ENCODE data around the gene TTC33.
"Not testable (repeated sequence)": the region's sequence is repeated elsewhere in the genome, so short reads cannot be mapped to it uniquely, and the experiment has no call there.

The TTC33 gene

DNA sequence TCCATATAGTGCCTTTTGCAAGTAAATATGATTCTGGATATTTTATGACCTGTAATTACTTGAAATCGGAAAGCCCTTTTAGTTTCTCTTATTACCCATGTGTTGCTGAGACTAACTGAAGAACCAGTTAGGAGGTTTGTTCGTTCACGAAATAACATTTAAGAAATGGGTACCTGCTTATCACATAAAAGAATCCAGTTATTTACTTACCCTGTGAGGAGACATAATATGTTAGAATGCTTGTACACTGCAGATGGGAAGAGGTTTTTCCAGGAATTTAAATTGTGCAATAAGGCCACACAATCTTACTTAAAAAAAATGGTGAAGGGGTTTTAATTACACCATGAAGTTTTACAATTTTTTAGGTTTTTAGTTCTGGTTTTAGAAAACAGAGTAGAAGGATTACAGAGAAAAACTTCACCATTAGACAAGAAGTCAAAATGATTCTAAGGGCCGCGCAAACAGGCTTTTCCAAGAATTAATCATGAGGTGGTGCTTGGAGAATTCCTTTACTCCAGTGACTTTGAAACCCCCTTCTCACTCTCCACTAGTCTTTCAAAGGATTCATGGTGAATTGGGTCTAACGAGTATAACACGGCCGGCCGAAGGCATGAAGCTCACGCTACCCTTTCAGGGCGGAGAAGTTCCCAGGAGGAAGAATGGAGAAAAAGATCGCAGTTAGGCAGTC lies 77.2 kb downstream of the TTC33 start:
- DNase-seq: no peak

- DNase-seq: no peak
Measured at GRCh38 chr5:40678026-40678425, 77.7 kb downstream of the TTC33 start.

DNA sequence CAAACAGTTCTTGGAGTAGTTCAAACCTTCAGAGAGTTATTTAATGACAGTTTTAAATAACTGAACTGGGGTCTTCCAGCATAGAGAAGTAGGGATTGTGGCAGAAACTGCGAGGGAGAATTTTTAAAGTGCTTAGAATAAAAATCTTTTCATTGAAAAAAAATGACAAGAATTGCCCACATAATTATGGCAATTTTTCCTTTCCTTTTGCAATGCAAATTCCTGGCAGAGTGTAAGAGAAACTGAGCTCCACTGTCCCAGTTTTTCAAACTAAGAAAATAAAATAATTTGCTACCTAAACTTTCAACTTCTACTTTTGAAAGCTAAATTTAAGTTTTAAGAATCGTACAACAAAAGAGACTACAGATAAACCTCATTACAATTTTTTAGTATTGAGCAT lies 78.3 kb downstream of the TTC33 start:
- DNase-seq: no peak

DNA sequence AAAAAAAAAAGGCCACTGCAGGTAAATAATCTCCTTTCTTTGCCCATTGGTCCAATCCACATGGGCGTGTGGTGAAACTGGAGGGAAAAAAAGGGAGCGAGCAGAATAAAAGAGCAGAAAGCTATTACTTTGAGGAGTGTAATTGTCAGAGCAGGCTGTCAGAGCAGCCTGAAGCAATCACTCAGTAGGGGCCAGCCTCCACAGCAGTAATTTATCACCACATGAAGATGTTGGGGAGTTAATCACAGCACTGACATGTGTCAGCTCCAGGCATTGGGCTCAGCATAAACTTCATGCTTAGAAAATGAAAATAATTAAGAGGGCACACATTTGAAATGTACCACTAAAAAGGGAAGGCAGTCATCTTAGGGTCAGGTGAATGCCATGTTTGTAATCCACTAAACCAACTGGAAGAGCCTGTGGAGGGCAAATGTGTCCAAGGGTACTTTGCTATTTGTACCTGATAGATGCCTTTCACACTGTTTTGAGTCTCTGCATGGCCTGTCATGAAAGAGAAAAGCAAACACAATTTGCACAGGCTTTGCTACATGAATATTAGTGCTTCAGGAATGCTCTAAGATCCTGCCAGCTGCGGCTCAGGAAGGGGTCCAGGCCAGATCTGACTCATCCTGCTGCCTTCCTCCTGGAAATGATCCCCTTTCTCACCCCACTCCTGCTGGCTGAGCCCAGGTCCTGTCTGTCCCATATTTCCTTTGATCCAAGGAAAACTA lies 79.0 kb downstream of the TTC33 start:
- DNase-seq: peak; percentile 77

- DNase-seq: no peak
Measured at GRCh38 chr5:40675396-40676133, 80.2 kb downstream of the TTC33 start.

- no peak for DNase-seq
Measured at GRCh38 chr5:40674661-40675235, 81.0 kb downstream of the TTC33 start.

DNA sequence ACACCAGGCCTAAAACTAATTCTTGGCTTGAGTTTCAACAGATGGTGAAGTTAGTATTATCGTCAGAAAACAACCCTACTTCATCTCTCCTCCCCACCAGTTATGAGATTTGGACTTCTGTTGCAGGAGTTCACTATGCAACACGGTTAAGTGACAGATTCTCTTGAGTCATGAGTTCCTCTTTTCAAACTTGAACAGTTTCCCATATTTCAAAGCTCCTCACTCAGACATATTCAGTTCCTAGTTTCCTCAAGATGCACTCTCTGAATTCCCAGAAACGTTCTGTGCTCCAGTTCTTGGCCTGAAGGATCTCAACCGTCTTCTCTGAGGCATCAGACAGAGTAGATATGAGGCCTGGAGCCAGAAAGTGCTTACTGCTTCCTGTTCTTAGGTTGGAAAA lies 83.3 kb downstream of the TTC33 start:
- DNase-seq: no peak

- DNase-seq: no peak
Measured at GRCh38 chr5:40669606-40670390, 86.0 kb downstream of the TTC33 start.

GRCh38 chr5:40667161-40667663 lies 88.5 kb downstream of the TTC33 start:
- DNase-seq: no peak

DNA sequence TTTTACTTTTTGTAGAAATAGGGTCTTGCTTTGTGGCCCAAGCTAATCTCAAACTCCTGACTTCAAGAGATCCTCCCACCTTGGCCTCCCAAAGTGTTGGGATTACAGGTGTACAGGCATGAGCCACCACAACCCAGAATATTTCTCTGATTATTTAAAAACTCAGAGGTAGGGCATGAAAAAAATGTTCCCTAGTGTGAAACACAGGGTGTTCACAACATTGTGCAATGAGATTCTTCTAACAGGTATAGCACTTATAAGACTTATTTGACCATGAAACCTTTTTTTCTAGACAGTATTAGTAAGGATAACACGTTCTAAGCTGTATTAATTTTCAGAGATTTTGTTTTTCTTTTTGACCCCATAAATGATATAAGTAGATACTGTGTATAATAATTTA lies 89.1 kb downstream of the TTC33 start:
- DNase-seq: no peak

DNA sequence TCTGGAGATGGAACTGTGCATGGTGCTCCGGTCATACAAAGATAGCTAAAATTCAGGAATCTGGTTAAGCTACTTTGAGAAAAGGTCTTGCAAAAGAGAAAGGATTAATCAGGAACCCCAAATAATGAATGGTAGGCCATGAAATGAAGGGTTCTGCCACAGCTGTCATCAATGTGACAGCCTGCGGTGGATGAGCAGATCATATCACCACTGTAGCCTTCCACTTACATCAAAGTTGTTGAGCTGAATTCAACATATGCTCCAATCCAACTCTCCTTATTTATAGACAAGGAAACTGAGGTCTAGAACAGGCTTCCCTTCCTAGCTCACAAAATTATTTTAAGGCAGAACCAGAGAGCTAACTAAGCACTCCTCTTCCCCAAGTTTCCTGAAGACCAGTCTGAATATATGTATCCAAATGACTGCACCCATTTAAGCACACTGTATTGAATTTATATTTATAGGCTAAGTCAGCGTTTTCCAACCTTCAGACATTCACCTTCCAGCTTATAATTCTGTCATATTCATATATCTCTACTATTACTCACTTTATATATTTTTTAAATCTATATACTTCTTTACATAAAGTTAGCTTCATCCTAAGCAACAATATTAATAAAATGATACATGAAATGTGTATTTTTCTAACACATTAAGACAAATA lies 90.0 kb downstream of the TTC33 start:
- DNase-seq: no peak

DNA sequence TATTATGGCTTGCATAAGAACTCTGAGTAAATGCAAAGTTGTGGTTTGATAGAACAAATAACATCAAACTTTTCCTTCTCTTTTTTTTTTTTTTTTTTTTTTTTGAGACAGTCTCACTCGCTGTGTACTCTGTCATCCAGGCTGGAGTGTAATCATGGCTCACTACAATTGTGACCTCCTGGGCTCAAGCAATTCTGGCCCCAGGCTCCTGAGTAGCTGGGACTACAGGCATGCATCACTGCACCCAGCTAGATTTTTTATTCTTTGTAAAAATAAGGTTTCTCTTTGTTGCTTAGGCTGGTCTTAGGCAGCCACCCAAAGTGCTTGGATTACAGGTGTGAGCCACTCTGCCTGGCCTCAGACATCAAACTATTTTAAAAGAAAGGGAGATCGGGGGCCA lies 95.0 kb downstream of the TTC33 start:
- DNase-seq: no peak

DNA sequence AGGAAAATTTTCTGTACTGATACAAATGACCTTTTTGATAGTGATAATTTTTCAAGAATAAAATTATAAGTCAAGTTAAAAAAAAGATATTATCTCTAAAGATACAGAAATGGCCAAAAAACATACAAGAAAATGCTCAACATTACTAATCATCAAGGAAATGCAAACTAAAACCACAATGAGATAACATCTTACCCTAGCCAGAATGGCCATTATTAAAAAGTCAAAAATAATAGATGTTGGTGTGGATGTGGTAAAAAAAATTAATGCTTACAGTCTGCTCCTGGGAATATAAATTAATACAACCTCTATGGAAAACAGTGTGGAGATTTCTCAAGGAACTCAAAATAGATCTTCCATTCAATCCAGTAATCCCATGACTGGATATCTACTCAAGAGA lies 99.0 kb downstream of the TTC33 start:
- no peak for DNase-seq

GRCh38 chr5:40656091-40656490 lies 99.7 kb downstream of the TTC33 start:
- DNase-seq: not testable (repeated sequence)

GRCh38 chr5:40655138-40655537 lies 100.6 kb downstream of the TTC33 start:
- no peak for DNase-seq

DNA sequence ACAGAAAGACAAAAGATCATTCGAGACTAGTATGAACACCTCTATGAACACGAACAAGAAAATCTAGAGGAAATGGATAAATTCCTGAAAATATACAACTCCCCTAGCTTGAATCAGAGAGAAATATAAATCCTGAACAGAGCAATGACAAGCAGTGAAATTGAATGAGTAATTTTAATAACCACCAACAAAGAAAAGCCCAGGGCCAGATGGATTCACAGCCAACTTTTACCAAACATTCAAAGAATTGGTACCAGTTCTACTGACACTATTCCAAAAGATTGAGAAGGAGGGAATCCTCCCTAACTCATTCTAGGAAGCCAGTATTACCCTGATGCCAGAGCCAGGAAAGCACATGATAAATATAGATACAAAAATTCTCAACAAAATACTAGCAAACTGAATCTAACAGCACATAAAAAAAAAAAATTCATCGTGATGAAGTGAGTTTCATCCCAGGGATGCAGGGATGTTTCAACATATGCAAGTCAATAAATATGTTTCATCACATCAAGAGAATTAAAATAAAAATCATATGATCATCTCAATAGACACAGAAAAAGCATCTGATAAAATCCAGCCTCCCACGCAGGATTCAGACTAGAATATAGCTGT lies 101.3 kb downstream of the TTC33 start:
- no peak for DNase-seq

GRCh38 chr5:40653221-40654022 lies 102.3 kb downstream of the TTC33 start:
- no peak for DNase-seq

- DNase-seq: no peak
Measured at GRCh38 chr5:40652441-40653220, 103.1 kb downstream of the TTC33 start.

- no peak for DNase-seq
Measured at GRCh38 chr5:40651201-40651600, 104.6 kb downstream of the TTC33 start.

Measured in amniotic stem cell (primary cell).